ENCODE measurements around the gene GPC6.

DNA sequence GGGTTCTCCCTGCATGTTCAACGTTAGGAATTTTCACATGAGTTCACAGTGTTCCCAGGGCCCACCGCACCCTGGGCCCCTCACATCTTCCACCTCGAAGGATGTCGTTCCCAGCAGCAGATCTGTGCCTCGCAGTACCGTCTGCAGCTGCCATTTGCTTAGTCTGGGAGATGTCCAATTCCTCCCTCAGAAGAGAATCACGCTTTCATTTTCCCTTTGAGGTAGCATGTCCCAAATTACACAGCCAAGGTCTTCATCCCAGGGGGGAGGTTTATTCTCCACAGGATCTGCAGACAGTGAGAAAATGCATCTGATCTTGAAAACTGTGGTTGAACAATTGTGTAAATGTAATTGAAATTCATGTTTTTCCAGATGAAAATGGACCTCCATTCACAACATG, 1102.7 kb downstream of the GPC6 start:
- TF ChIP-seq, protein P1, sequence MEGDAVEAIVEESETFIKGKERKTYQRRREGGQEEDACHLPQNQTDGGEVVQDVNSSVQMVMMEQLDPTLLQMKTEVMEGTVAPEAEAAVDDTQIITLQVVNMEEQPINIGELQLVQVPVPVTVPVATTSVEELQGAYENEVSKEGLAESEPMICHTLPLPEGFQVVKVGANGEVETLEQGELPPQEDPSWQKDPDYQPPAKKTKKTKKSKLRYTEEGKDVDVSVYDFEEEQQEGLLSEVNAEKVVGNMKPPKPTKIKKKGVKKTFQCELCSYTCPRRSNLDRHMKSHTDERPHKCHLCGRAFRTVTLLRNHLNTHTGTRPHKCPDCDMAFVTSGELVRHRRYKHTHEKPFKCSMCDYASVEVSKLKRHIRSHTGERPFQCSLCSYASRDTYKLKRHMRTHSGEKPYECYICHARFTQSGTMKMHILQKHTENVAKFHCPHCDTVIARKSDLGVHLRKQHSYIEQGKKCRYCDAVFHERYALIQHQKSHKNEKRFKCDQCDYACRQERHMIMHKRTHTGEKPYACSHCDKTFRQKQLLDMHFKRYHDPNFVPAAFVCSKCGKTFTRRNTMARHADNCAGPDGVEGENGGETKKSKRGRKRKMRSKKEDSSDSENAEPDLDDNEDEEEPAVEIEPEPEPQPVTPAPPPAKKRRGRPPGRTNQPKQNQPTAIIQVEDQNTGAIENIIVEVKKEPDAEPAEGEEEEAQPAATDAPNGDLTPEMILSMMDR (IDR thresholded peaks at IDR 0.05 in 8 of 11, conservative IDR thresholded peaks at IDR 0.05 in 3 of 11), result no peak
- TF ChIP-seq POLR2A (IDR thresholded peaks at IDR 0.05) (no peak), POLR2AphosphoS5 (IDR thresholded peaks at IDR 0.05) (no peak)
